ENCODE measurements around the gene HSFY1. TPM values are rescaled to one million over a fixed set of nuclear protein-coding genes. Genes with fewer than 3 reads are reported as not detected.
"Not testable (repeated sequence)": the region's sequence is repeated elsewhere in the genome, so short reads cannot be mapped to it uniquely, and the experiment has no call there.

The HSFY1 gene, protein sequence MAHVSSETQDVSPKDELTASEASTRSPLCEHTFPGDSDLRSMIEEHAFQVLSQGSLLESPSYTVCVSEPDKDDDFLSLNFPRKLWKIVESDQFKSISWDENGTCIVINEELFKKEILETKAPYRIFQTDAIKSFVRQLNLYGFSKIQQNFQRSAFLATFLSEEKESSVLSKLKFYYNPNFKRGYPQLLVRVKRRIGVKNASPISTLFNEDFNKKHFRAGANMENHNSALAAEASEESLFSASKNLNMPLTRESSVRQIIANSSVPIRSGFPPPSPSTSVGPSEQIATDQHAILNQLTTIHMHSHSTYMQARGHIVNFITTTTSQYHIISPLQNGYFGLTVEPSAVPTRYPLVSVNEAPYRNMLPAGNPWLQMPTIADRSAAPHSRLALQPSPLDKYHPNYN
- total RNA-seq: not detected

DNA sequence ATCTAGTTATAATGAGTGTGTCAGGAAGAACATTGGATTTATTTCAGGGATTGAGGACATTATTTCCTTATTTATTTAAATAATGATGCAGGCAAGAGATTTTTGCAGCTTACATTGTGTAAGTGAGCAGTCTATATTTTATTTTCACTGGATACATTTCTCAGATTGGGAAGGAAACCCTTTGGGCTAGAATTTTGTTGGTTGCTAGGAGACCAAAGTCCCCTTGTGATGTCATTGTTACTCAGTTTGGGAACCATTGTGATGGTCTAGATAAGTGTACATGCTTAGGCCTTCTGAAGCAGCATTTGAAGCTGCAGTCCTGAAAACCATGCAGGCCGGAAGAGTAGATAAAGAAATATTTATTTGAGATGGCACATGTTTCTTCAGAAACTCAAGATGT is at the start of gene HSFY1:
TSS of gene HSFY1 (plus strand) at position 301 of the 400 bp plus-strand sequence. CDS start at position 369, 68 bp downstream.
- H3K4me3 Mint-ChIP-seq; H3K27me3 Mint-ChIP-seq; H3K36me3 Mint-ChIP-seq (ENCODE audit: low read depth); CTCF ChIA-PET; DNase-seq; H3K27ac Mint-ChIP-seq; H3K4me1 Mint-ChIP-seq; POLR2A ChIA-PET; H3K9me3 Mint-ChIP-seq: not testable (repeated sequence)

DNA sequence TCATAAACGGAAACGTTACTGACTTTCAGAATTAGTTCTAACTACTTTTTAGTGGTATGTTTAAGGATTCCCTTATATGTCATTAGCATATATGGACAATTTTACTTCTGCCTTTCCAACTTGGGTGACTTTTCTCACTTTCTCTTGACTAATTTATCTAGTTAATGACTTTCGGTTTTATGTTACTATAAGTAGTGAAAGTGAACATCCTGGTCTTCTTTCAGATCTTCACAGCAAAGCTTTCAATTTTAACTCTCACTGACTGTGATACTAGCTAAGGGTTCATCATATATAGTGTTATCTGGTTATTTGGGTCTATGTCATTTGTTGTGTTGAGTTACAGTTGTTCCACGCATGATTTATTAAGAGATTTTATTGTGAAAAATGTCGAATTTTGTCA is 42.3 kb upstream of the HSFY1 start:
- H3K27me3 Mint-ChIP-seq; CTCF ChIA-PET; DNase-seq; H3K9me3 Mint-ChIP-seq; H3K4me3 Mint-ChIP-seq; H3K36me3 Mint-ChIP-seq (ENCODE audit: low read depth); H3K27ac Mint-ChIP-seq; POLR2A ChIA-PET; H3K4me1 Mint-ChIP-seq: not testable (repeated sequence)

DNA sequence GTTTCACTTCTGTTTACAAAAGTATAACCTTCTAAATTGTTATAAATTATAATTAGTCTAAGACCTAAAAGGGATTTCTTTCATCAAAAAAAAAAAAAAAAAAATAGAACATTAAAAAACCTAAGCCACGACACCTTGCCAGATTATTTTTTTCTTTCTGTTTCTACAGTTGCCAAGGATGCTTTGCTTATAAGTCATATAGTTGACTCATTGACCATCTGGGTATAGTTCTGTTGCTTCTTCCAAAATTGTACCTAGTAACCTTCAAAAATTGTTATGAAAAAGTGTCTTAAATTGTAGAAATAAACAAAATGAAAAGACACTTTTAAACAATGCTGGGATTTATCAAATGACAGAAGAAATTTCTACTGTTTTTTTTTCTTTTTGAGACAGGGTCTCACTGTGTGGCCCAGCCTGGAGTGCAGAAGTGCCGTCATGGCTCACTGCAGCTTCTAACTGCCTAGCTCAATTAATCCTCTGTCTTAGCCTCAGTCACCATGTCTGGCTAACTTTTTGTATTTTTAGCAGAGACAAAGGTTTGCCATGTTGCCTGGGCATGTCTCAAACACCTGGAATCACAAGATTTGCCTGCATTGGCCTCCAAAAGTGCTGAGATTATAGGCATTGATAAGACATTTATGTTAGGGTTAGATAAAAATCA is 15.4 kb upstream of the HSFY1 start:
- H3K36me3 Mint-ChIP-seq (ENCODE audit: low read depth): not testable (repeated sequence)

DNA sequence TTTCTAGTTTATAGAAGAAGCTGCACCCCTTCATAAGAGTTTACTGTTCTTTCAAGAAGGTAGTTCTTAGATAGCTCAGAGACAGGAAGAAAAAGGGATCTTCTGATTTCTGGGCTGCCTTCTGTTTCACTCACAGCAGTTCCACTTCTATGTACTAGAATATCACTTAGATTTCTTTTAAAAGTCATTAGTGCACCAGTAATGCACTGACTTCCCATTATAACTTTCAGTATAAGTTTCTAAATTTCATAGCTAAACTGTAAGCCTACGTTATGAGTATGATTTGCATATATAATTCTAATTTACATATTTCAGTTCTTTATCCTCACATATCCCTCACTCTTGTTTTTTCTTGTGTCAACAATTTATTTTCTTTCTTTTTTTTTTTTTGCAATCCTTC is 7.6 kb upstream of the HSFY1 start:
- H3K36me3 Mint-ChIP-seq (ENCODE audit: low read depth); H3K27me3 Mint-ChIP-seq; H3K27ac Mint-ChIP-seq; CTCF ChIA-PET; DNase-seq; H3K9me3 Mint-ChIP-seq; H3K4me1 Mint-ChIP-seq; H3K4me3 Mint-ChIP-seq; POLR2A ChIA-PET: not testable (repeated sequence)

More for the DNA sequence above, 15.4 kb upstream of the HSFY1 start:
- H3K27me3 Mint-ChIP-seq, H3K4me1 Mint-ChIP-seq, H3K4me3 Mint-ChIP-seq, H3K27ac Mint-ChIP-seq, H3K9me3 Mint-ChIP-seq, CTCF ChIA-PET, DNase-seq, POLR2A ChIA-PET: not testable (repeated sequence)

DNA sequence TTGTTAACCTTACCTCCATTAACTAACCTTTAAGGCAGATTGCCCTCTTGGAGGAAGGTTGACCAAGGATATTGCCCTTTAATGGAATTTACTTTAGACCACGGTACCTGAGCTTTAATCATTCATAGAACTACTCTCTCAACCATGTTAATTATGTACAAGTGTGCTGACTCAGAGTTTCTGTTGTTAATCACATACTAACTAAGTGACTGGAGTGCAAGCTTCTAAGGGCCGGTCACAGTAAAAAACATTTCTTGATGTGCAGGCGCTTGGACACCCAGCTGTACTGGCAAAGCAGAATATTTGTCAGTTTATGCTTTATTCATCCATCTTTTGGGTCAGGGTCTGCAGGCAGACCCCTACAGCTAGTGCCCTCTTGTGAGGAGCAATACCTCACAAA is 6.6 kb downstream of the HSFY1 start:
- not testable (repeated sequence) for H3K4me3 Mint-ChIP-seq, H3K4me1 Mint-ChIP-seq, H3K27me3 Mint-ChIP-seq

DNA sequence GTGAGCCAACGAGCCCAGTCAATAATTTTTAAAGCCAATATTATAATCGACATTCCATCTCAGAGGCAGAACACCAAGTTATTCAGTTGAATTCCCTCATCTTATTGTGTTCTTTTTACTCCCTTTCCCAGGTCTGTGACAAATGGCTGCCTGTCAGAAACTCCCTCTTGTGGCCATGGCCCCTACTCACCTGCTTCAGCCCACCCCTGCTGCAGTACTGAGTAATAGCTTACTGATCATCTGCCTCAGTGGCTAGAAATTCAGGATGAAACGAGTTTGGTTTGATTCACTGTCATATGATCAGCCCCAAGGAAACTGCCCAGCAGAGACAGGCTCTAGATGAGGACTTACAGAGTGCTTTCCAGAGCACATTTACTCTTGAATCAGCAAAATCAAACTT is 19.4 kb downstream of the HSFY1 start:
- H3K4me1 Mint-ChIP-seq; H3K27me3 Mint-ChIP-seq; H3K9me3 Mint-ChIP-seq; DNase-seq; POLR2A ChIA-PET; CTCF ChIA-PET; H3K27ac Mint-ChIP-seq; H3K36me3 Mint-ChIP-seq (ENCODE audit: low read depth); H3K4me3 Mint-ChIP-seq: not testable (repeated sequence)

More for the DNA sequence above, 6.6 kb downstream of the HSFY1 start:
- POLR2A ChIA-PET; H3K36me3 Mint-ChIP-seq (ENCODE audit: low read depth); H3K9me3 Mint-ChIP-seq; DNase-seq; CTCF ChIA-PET; H3K27ac Mint-ChIP-seq: not testable (repeated sequence)

Other genes starting within 250 kb of the HSFY1 start
- not detected for gene HSFY2, start 227.0 kb downstream of the HSFY1 start, total RNA-seq